ENCODE results near the gene ZNF362. TPM values are rescaled to one million over a fixed set of nuclear protein-coding genes. Genes with fewer than 3 reads are reported as not detected.

ZNF362 gene
- total RNA-seq, 1 donor from 2014 or later: 85.0 TPM

DNA sequence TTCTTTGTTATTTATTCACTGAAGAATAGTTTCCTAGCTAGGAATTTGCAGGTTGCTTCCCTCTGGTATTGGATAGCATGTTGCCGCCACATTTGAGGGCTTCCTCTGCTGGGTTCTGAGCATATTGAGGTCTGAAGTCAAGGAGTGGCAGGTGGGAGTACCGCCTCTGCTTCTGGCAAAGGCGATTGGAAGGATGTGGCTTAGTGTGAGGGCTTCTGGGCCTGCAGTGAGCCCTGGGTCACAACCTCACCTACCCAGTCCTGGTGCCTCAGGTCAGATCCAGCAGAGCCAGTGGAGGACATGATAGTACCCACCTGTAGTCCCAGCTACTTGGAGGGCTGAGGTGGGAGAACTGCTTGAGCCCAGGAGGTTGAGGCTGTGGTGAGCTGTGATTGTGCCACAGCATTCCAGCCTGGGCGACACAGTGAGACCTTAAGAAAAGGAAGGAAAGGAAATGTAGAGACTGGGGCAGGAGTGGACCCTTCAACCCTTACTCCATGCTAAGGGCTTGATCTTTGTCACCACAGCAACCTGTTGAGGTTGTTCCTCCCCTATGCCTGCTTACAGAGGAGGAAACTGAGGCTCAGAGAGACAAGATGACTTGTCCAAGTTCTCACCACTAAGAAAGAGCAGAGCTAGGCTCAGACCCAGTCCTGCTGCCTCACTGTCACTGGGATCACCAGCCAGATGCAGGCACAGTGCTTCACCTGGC lies 41.8 kb downstream of the ZNF362 start:
- no peak for DNase-seq (ENCODE audit: low spot score)
- Mint-ChIP-seq H3K4me1 (ENCODE audit: low read depth) (peaks cover 18% of the 10 kb centered on the region), H3K27ac (ENCODE audit: unreplicated experiment) (peak overlapping the region; percentile 45), H3K9me3 (ENCODE audit: low read depth) (no peaks in the 10 kb centered on the region), H3K4me3 (ENCODE audit: unreplicated experiment) (no peak overlapping the region), H3K27me3 (ENCODE audit: low read depth) (no peaks in the 10 kb centered on the region), H3K36me3 (ENCODE audit: low read depth) (peaks cover 23% of the 10 kb centered on the region)
- TF ChIP-seq, protein P1, sequence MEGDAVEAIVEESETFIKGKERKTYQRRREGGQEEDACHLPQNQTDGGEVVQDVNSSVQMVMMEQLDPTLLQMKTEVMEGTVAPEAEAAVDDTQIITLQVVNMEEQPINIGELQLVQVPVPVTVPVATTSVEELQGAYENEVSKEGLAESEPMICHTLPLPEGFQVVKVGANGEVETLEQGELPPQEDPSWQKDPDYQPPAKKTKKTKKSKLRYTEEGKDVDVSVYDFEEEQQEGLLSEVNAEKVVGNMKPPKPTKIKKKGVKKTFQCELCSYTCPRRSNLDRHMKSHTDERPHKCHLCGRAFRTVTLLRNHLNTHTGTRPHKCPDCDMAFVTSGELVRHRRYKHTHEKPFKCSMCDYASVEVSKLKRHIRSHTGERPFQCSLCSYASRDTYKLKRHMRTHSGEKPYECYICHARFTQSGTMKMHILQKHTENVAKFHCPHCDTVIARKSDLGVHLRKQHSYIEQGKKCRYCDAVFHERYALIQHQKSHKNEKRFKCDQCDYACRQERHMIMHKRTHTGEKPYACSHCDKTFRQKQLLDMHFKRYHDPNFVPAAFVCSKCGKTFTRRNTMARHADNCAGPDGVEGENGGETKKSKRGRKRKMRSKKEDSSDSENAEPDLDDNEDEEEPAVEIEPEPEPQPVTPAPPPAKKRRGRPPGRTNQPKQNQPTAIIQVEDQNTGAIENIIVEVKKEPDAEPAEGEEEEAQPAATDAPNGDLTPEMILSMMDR (IDR thresholded peaks at IDR 0.05): no peak

DNA sequence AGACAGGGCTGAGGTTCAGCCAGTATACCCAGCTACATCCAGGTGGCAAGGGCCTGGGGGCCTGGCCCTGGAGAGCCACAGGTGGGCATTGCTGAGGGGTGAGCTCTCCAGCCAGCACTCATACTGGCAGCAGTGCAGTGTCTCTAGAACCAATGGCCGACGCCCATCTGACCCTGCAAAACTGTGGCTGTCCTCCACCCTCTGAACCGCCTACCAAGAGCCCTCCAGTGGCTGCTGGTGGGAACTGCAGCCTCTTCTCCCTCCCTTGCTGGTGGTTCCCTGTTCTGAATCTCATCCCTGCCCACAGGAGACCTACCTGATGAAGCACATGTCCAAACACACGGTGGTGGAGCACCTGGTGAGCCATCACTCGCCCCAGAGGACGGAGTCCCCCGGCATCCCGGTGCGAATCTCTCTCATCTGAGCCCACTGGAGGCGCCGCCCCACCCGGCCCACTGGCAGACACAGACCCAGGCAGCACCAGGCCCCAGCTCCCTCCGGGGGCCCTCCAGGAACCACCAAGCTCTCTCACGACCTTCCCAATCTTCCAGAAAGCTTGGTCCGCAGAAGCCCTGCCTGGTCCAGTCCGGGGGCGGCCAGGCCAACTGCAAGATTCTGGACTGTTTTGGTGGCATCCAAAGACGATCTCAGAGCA lies 42.5 kb downstream of the ZNF362 start:
- TF ChIP-seq, protein P1 (IDR thresholded peaks at IDR 0.05): peak; percentile 85
- no peak for DNase-seq (ENCODE audit: low spot score)
- Mint-ChIP-seq H3K9me3 (ENCODE audit: low read depth) (no peaks in the 10 kb centered on the region), H3K4me3 (ENCODE audit: unreplicated experiment) (no peak overlapping the region), H3K27me3 (ENCODE audit: low read depth) (no peaks in the 10 kb centered on the region), H3K36me3 (ENCODE audit: low read depth) (peaks cover 23% of the 10 kb centered on the region), H3K27ac (ENCODE audit: unreplicated experiment) (peak overlapping the region; percentile 59), H3K4me1 (ENCODE audit: low read depth) (peaks cover 18% of the 10 kb centered on the region)

DNA sequence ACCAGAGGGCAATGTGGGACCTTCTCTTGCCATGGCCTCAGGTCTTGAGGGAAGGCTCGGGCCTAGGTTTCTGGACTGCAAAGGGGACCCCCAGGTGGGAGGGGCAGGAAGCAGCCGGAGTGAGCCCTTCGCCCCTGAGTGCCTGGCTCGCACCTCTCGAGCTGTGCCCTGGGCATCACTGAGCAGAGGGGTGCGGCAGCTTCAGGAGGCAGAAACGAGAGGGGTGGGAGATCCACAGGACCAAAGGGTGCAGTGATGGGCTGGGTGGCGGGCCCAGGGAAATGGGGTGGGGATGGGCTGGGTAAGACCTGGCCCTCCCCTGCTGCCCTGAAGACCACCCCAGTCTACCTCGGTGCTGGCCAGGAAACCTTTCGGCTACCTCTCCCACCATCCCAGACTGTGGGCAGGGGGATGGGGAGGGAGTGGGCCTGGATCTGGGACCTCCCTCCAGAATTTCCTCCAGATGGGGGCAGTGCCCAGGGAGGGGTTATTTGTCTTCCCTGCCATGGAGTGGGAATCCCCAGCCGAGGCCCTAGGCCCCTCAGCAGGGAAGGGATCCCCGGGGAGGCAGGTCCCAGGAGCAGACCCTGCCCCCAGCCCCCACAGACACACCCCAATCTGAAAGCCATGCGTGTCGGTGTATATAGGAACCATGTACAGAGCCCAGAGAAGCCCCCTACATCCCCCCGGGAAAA lies 43.3 kb downstream of the ZNF362 start:
- H3K4me3 Mint-ChIP-seq (ENCODE audit: unreplicated experiment): no peak overlapping the region
- DNase-seq (ENCODE audit: low spot score): no peak
- H3K27ac Mint-ChIP-seq (ENCODE audit: unreplicated experiment): no peak overlapping the region
- peaks cover 18% of the 10 kb centered on the region for H3K4me1 Mint-ChIP-seq (ENCODE audit: low read depth)
- no peaks in the 10 kb centered on the region for H3K27me3 Mint-ChIP-seq (ENCODE audit: low read depth)
- peaks cover 18% of the 10 kb centered on the region for H3K36me3 Mint-ChIP-seq (ENCODE audit: low read depth)
- H3K9me3 Mint-ChIP-seq (ENCODE audit: low read depth): no peaks in the 10 kb centered on the region
- TF ChIP-seq, protein P1 (IDR thresholded peaks at IDR 0.05): no peak

DNA sequence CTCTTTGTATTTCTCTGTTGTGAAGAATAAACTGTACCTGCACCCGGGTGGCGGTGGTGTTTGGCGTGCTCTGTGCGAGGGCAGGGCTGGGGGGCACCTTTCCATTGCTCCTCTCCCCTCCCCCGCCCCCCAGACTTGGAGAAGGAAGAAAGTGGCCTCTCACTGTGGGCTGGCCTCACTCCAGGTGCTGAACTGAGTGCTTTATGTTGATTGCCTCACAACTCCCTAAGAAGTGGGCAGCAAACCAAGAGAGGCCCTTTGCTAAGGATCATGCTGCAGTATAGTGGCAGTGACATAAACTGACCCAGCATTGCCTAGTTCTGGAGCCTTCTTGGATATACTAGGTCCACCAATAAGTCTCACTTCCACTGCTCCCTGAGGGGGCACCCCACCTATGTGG lies 44.4 kb downstream of the ZNF362 start:
- Mint-ChIP-seq H3K27ac (ENCODE audit: unreplicated experiment) (no peak overlapping the region), H3K27me3 (ENCODE audit: low read depth) (no peaks in the 10 kb centered on the region), H3K4me1 (ENCODE audit: low read depth) (peaks cover 19% of the 10 kb centered on the region), H3K36me3 (ENCODE audit: low read depth) (peaks cover 15% of the 10 kb centered on the region), H3K4me3 (ENCODE audit: unreplicated experiment) (no peak overlapping the region), H3K9me3 (ENCODE audit: low read depth) (no peaks in the 10 kb centered on the region)
- DNase-seq (ENCODE audit: low spot score): no peak
- TF ChIP-seq, protein P1 (IDR thresholded peaks at IDR 0.05): no peak

DNA sequence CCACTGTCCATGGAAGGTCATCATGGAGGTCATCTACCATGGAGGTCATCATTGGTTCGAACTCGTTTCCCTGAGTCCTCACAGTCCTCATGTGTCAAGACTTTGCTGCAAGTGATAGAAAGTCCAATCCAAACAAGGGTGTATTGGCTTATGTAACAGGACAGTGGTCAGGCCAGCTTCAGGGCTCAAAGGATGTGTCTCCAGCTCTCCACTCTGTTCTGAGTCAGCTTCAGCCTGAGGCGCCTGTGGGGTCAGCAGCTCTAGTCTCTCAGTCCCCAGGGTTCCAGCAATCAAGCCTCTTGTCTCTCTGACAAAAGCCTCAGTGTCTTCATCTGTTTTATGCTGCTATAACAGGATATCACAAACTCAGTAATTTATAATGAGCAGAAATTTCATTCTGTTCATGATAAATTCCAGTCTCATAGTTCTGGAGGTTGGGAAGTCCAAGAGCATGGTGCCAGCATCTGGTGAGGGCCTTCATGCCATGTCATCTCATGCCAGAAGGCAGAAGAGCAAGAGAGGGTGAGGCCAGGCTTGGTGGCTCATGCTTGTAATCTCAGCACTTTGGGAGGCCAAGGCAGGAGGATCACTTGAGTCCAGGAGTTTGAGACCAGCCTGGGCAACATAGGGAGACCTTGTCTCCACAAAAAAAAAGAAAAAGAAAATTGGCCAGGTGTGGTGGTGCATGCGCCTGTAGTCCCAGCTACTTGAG lies 45.1 kb downstream of the ZNF362 start:
- Mint-ChIP-seq H3K9me3 (ENCODE audit: low read depth) (no peaks in the 10 kb centered on the region), H3K36me3 (ENCODE audit: low read depth) (peaks cover 11% of the 10 kb centered on the region), H3K4me1 (ENCODE audit: low read depth) (peaks cover 26% of the 10 kb centered on the region), H3K4me3 (ENCODE audit: unreplicated experiment) (no peak overlapping the region), H3K27me3 (ENCODE audit: low read depth) (no peaks in the 10 kb centered on the region), H3K27ac (ENCODE audit: unreplicated experiment) (no peak overlapping the region)
- DNase-seq (ENCODE audit: low spot score): no peak
- TF ChIP-seq, protein P1 (IDR thresholded peaks at IDR 0.05): no peak
